GM18517 (cell line): ENCODE measurements around the gene PCDHGA8.
"Not testable (repeated sequence)": the region's sequence is repeated elsewhere in the genome, so short reads cannot be mapped to it uniquely, and the experiment has no call there.

Source experiments
- ATAC-seq: cut with Tn5 transposase; IDR thresholded peaks from one replicate; pipeline ENCODE4 v1.9.1; 2021; ENCODE audit warnings: mild to moderate bottlenecking, moderate library complexity; ENCODE audit not compliant: unreplicated experiment

The PCDHGA8 gene

GRCh38 chr5:141369994-141370848 lies 22.2 kb upstream of the PCDHGA8 start, which contains the start of gene PCDHGB3:
TSS of gene PCDHGB3 (plus strand) at chr5:141370242. CDS start at chr5:141370395, 153 bp downstream.
- ATAC-seq, result peak; percentile 90

GRCh38 chr5:141371572-141372475 lies 20.6 kb upstream of the PCDHGA8 start:
- ATAC-seq, result no peak

GRCh38 chr5:141373673-141374317 lies 18.6 kb upstream of the PCDHGA8 start, which contains the start of gene PCDHGA6:
TSS of gene PCDHGA6 (plus strand) at chr5:141373891. CDS start at chr5:141374084, 193 bp downstream.
- no peak for ATAC-seq

GRCh38 chr5:141374627-141375026 lies 17.8 kb upstream of the PCDHGA8 start:
- no peak for ATAC-seq

- not testable (repeated sequence) for ATAC-seq
These were observed 16.8 kb upstream of the PCDHGA8 start for GRCh38 chr5:141375444-141376155.

GRCh38 chr5:141382469-141383294 lies 9.8 kb upstream of the PCDHGA8 start, which contains the start of gene PCDHGA7:
TSS of gene PCDHGA7 (plus strand) at chr5:141382742. CDS start at chr5:141382900, 158 bp downstream.
- no peak for ATAC-seq

GRCh38 chr5:141383345-141383744 lies 9.1 kb upstream of the PCDHGA8 start:
- ATAC-seq, result no peak

- no peak for ATAC-seq
These were observed 7.8 kb upstream of the PCDHGA8 start for GRCh38 chr5:141384471-141385267.

- ATAC-seq, result not testable (repeated sequence)
These were observed 4.7 kb upstream of the PCDHGA8 start, which contains the start of gene PCDHGB4 for GRCh38 chr5:141387557-141388311. TSS of gene PCDHGB4 (plus strand) at chr5:141387698. CDS start at chr5:141387885, 187 bp downstream.

GRCh38 chr5:141388661-141389060 lies 3.8 kb upstream of the PCDHGA8 start:
- ATAC-seq, result no peak

- no peak for ATAC-seq
These were observed 3.0 kb upstream of the PCDHGA8 start for GRCh38 chr5:141389153-141390042.

- no peak for ATAC-seq
These were observed 834 bp downstream of the PCDHGA8 start for GRCh38 chr5:141393267-141393666.

GRCh38 chr5:141394401-141395187 lies 2.2 kb downstream of the PCDHGA8 start:
- ATAC-seq, result not testable (repeated sequence)

- ATAC-seq, result peak; percentile 93
These were observed 5.5 kb downstream of the PCDHGA8 start, which contains the start of gene PCDHGB5 for GRCh38 chr5:141397756-141398551. TSS of gene PCDHGB5 (plus strand) at chr5:141397947. CDS start at chr5:141398128, 181 bp downstream.

GRCh38 chr5:141398608-141399007 lies 6.2 kb downstream of the PCDHGA8 start:
- no peak for ATAC-seq
